Sigmoid colon (tissue), 7 donors: ENCODE results near the gene CCDC154. TPM values are rescaled to one million over a fixed set of nuclear protein-coding genes. Genes with fewer than 3 reads are reported as not detected.

Source experiments
- DNase-seq: peaks from one replicate; pipeline ENCODE4 v3.0.0-alpha.2; 2019
- H3K27ac ChIP-seq, 4 donors: fragments of 200-600 bp; sonication (generic); one replicate each; pipeline ENCODE4 v1.5.1; 2016 to 2019; ENCODE audit warnings: mild to moderate bottlenecking in 1 of 4
- H3K27me3 ChIP-seq, 3 donors: fragments of 200-600 bp; sonication (generic); one replicate each; pipeline ENCODE4 v1.5.1; 2019; ENCODE audit warnings: mild to moderate bottlenecking in 1 of 3
- H3K36me3 ChIP-seq, 4 donors: fragments of 200-600 bp; sonication (generic); one replicate each; pipeline ENCODE4 v1.5.1; 2016 to 2019
- H3K4me1 ChIP-seq, 4 donors: fragments of 200-600 bp; sonication (generic); one replicate each; pipeline ENCODE4 v1.5.1; 2017 to 2019
- H3K4me3 ChIP-seq, 4 donors: fragments of 200-600 bp; sonication (generic); one replicate each; pipeline ENCODE4 v1.5.1; 2017 to 2019; ENCODE audit warnings: mild to moderate bottlenecking in 2 of 4, moderate library complexity in 1 of 4
- H3K9me3 ChIP-seq, 4 donors: fragments of 200-600 bp in 3 of 4; sonication (generic) in 3 of 4; one replicate each; pipeline versions ENCODE4 v1.5.1 to v1.6.1; 2013 to 2019
- CTCF ChIP-seq, 4 experiments: fragments of 450-650 bp in 3 of 4; fragments of 200-600 bp in 1 of 4; IDR thresholded peaks; one replicate each; pipeline ENCODE4 v1.5.1; 2016 to 2019; ENCODE audit warnings: antibody characterized with exemption in 4 of 4, mild to moderate bottlenecking in 3 of 4, moderate library complexity in 2 of 4
- EP300 ChIP-seq, 4 donors: sonication (generic); formaldehyde crosslinking; IDR thresholded peaks; one replicate each; pipeline ENCODE4 v1.6.1; 2017; ENCODE audit warnings: antibody characterized with exemption in 4 of 4
- POLR2A ChIP-seq, 2 donors: fragments of 450-650 bp; IDR thresholded peaks; one replicate each; pipeline ENCODE4 v1.6.1; 2016; ENCODE audit warnings: antibody characterized with exemption in 2 of 2, mild to moderate bottlenecking in 2 of 2, moderate library complexity in 2 of 2
- POLR2AphosphoS5 ChIP-seq, 4 donors: sonication (generic); formaldehyde crosslinking; IDR thresholded peaks; one replicate each; pipeline ENCODE4 v1.6.1; 2017; ENCODE audit warnings: antibody characterized with exemption in 4 of 4
- WGBS, 2 donors: extraction: QIAGEN DNeasy Blood & Tissue Kit; methylation state at CpG; one replicate each; pipeline ENCODE4 v1.1.7; 2013; 5-methylcytosine and 5-hydroxymethylcytosine counted together
- intact Hi-C: fragments of 100-400 bp; cut with DNase I; formaldehyde crosslinking; loops from one replicate; pipeline ENCODE4 v1.15.1; 2023
- polyA plus RNA-seq, 3 donors: library from polyadenylated mRNA; stranded (reverse); fragments of 200-250 nt; gene quantifications; one replicate each; pipeline ENCODE4 v1.2.3, GENCODE V29; 2013
- total RNA-seq, 4 donors: library from RNA; depleted of rRNA; stranded (reverse); fragments of >200 nt; gene quantifications; one replicate each; pipeline ENCODE4 v1.1.0, GENCODE V29; 2016
- donor health status: healthy with polysubstance abuse.
- donor health status: Bipolar disorder and iron deficiency.
- donor health status: healthy.

Gene CCDC154
- total and polyA plus RNA-seq, 7 donors: 0.55 to 1.4 TPM; not detected in 5

GRCh38 chr16:1488054-1488601, 43.8 kb upstream of the CCDC154 start:
- H3K4me1 ChIP-seq: peaks cover 0 to 8% (median 8%) of the 10 kb centered on the region in 4 donors

GRCh38 chr16:1487395-1488053, 43.2 kb upstream of the CCDC154 start:
- WGBS, 2 donors: 91 to 93% methylated on average over 39 of the region's 39 CpGs
- intact Hi-C loops: no loop called here
- no peaks in the 10 kb centered on the region for H3K27me3 ChIP-seq
- no peaks in the 10 kb centered on the region for H3K36me3 ChIP-seq
- no peak for TF ChIP-seq CTCF (IDR thresholded peaks at IDR 0.05)
- H3K9me3 ChIP-seq: no peaks in the 10 kb centered on the region
- DNase-seq: no peak
- no peak overlapping the region for H3K27ac ChIP-seq
- peaks cover 0 to 3% (median 2%) of the 10 kb centered on the region in 4 donors for H3K4me1 ChIP-seq
- H3K4me3 ChIP-seq: no peak overlapping the region

More at GRCh38 chr16:1488054-1488601, 43.8 kb upstream of the CCDC154 start:
- no peaks in the 10 kb centered on the region for H3K36me3 ChIP-seq
- 89% methylated on average over 24 of the region's 24 CpGs for WGBS, 2 donors
- no peaks in the 10 kb centered on the region for H3K27me3 ChIP-seq
- no peak for TF ChIP-seq EP300 (IDR thresholded peaks at IDR 0.05)
- TF ChIP-seq POLR2AphosphoS5 (IDR thresholded peaks at IDR 0.05): no peak
- TF ChIP-seq CTCF (IDR thresholded peaks at IDR 0.05): no peak
- TF ChIP-seq POLR2A (IDR thresholded peaks at IDR 0.05): no peak
- intact Hi-C loops: no loop called here
- H3K9me3 ChIP-seq: no peaks in the 10 kb centered on the region
- no peak overlapping the region for H3K27ac ChIP-seq
- no peak for DNase-seq
- H3K4me3 ChIP-seq: no peak overlapping the region

GRCh38 chr16:1486551-1487390, 42.4 kb upstream of the CCDC154 start:
- TF ChIP-seq CTCF (IDR thresholded peaks at IDR 0.05): no peak
- no peak for TF ChIP-seq EP300 (IDR thresholded peaks at IDR 0.05)
- no peak for TF ChIP-seq POLR2AphosphoS5 (IDR thresholded peaks at IDR 0.05)
- TF ChIP-seq POLR2A (IDR thresholded peaks at IDR 0.05): no peak
- no peak for DNase-seq
- Histone ChIP-seq H3K4me1 (no peaks in the 10 kb centered on the region), H3K4me3 (no peak overlapping the region), H3K36me3 (no peaks in the 10 kb centered on the region), H3K27me3 (no peaks in the 10 kb centered on the region), H3K9me3 (no peaks in the 10 kb centered on the region), H3K27ac (no peak overlapping the region)
- intact Hi-C loops: no loop called here
- WGBS, 2 donors: 84 to 85% methylated on average over 33 of the region's 33 CpGs

GRCh38 chr16:1485847-1486496, 41.6 kb upstream of the CCDC154 start:
- no peak for DNase-seq
- intact Hi-C loops: no loop called here

More at GRCh38 chr16:1485847-1486496, 41.6 kb upstream of the CCDC154 start:
- 92 to 93% methylated on average over 40 of the region's 40 CpGs for WGBS, 2 donors
- no peak overlapping the region for H3K27ac ChIP-seq
- no peak for TF ChIP-seq POLR2AphosphoS5 (IDR thresholded peaks at IDR 0.05)
- no peak for TF ChIP-seq CTCF (IDR thresholded peaks at IDR 0.05)
- TF ChIP-seq EP300 (IDR thresholded peaks at IDR 0.05): no peak
- TF ChIP-seq POLR2A (IDR thresholded peaks at IDR 0.05): no peak
- no peaks in the 10 kb centered on the region for H3K4me1 ChIP-seq
- no peaks in the 10 kb centered on the region for H3K36me3 ChIP-seq
- no peaks in the 10 kb centered on the region for H3K27me3 ChIP-seq
- no peaks in the 10 kb centered on the region for H3K9me3 ChIP-seq
- H3K4me3 ChIP-seq: no peak overlapping the region
